Astrocyte (in vitro differentiated cells and primary cell): ENCODE measurements around the gene FBLN1. TPM values are rescaled to one million over a fixed set of nuclear protein-coding genes. Genes with fewer than 3 reads are reported as not detected.
"Not testable (repeated sequence)": the region's sequence is repeated elsewhere in the genome, so short reads cannot be mapped to it uniquely, and the experiment has no call there.

Experiments
- DNase-seq: peaks from one replicate; pipeline ENCODE4 v3.0.0-alpha.2; 2010; ENCODE audit warnings: low read depth
- FAIRE-seq: peaks from 2 replicates; lab custom pipeline; 2011; peaks lifted over from hg19 to GRCh38; lab: Jason Lieb, UNC
- H2AFZ ChIP-seq: 2 replicates; pipeline ENCODE4 v1.6.0; 2012; ENCODE audit warnings: low read depth, low read length, inconsistent platforms
- H3K27ac ChIP-seq: 2 replicates; pipeline ENCODE4 v1.5.1; 2011; ENCODE audit warnings: low read depth, low read length, inconsistent platforms
- H3K27me3 ChIP-seq: 2 replicates; pipeline ENCODE4 v1.6.0; 2011; ENCODE audit warnings: low read length, inconsistent platforms; ENCODE audit not compliant: insufficient read depth
- H3K36me3 ChIP-seq: 2 replicates; pipeline ENCODE4 v1.5.1; 2011; ENCODE audit warnings: low read length, inconsistent platforms; ENCODE audit not compliant: insufficient read depth
- H3K4me1 ChIP-seq: 2 replicates; pipeline ENCODE4 v1.5.1; 2011; ENCODE audit warnings: low read length, inconsistent platforms; ENCODE audit not compliant: insufficient read depth
- H3K4me2 ChIP-seq: 2 replicates; pipeline ENCODE4 v1.6.0; 2012; ENCODE audit warnings: low read length, inconsistent platforms
- H3K4me3 ChIP-seq: 2 replicates; pipeline ENCODE4 v1.5.1; 2011; ENCODE audit warnings: low read depth, mild to moderate bottlenecking, low read length, inconsistent platforms; ENCODE audit not compliant: insufficient read depth
- H3K79me2 ChIP-seq: 2 replicates; pipeline ENCODE4 v1.6.0; 2012; ENCODE audit warnings: mild to moderate bottlenecking, low read length, inconsistent platforms; ENCODE audit not compliant: insufficient read depth
- H3K9ac ChIP-seq: 2 replicates; pipeline ENCODE4 v1.6.0; 2012; ENCODE audit warnings: mild to moderate bottlenecking, low read length, inconsistent platforms
- H3K9me3 ChIP-seq: 2 replicates; pipeline ENCODE4 v1.5.1; 2012; ENCODE audit warnings: low read depth, mild to moderate bottlenecking, low read length, inconsistent platforms; ENCODE audit not compliant: insufficient read depth
- H4K20me1 ChIP-seq: 2 replicates; pipeline ENCODE4 v1.6.0; 2012; ENCODE audit warnings: low read length, inconsistent platforms; ENCODE audit not compliant: insufficient read depth
- H3K27ac Mint-ChIP-seq: one replicate; pipeline ENCODE4 v1.8.0; 2021; ENCODE audit warnings: mild to moderate bottlenecking, mixed read lengths; ENCODE audit not compliant: unreplicated experiment
- H3K27me3 Mint-ChIP-seq: one replicate; pipeline ENCODE4 v1.8.0; 2021; ENCODE audit warnings: low read depth, mixed read lengths; ENCODE audit not compliant: unreplicated experiment
- H3K36me3 Mint-ChIP-seq: one replicate; pipeline ENCODE4 v1.8.0; 2021; ENCODE audit warnings: low read depth, mixed read lengths; ENCODE audit not compliant: unreplicated experiment
- H3K4me1 Mint-ChIP-seq: one replicate; pipeline ENCODE4 v1.8.0; 2021; ENCODE audit warnings: low read depth, mixed read lengths; ENCODE audit not compliant: unreplicated experiment
- H3K4me3 Mint-ChIP-seq: one replicate; pipeline ENCODE4 v1.8.0; 2021; ENCODE audit warnings: mild to moderate bottlenecking, moderate library complexity, mixed read lengths; ENCODE audit not compliant: unreplicated experiment
- H3K9me3 Mint-ChIP-seq: one replicate; pipeline ENCODE4 v1.8.0; 2021; ENCODE audit warnings: mild to moderate bottlenecking, mixed read lengths; ENCODE audit not compliant: unreplicated experiment
- CTCF ChIP-seq: IDR thresholded peaks from 2 replicates; pipeline ENCODE4 v1.5.1; 2011; ENCODE audit warnings: low read depth, mild to moderate bottlenecking, inconsistent platforms, low read length, moderate library complexity; ENCODE audit not compliant: insufficient read depth
- EZH2 ChIP-seq: IDR thresholded peaks from 2 replicates; pipeline ENCODE4 v1.6.1; 2012; ENCODE audit warnings: mild to moderate bottlenecking, low read length, inconsistent platforms; ENCODE audit not compliant: insufficient read depth
- total RNA-seq: library from RNA; stranded (reverse); gene quantifications from 2 replicates; pipeline ENCODE4 v1.2.1, GENCODE V29; 2021

Gene FBLN1
- total RNA-seq, 1 donor from 2014 or later, result 69.2 TPM

GRCh38 chr22:45602824-45603595 lies 100.3 kb downstream of the FBLN1 start:
- Mint-ChIP-seq H3K27me3 (peaks cover 29% of the 10 kb centered on the region), H3K4me1 (peaks cover 4% of the 10 kb centered on the region), H3K4me3 (no peak overlapping the region), H3K9me3 (no peaks in the 10 kb centered on the region), H3K27ac (no peak overlapping the region), H3K36me3 (peaks cover 8% of the 10 kb centered on the region)
- Histone ChIP-seq H3K4me2 (no peak overlapping the region), H3K27ac (no peak overlapping the region), H3K36me3 (peaks cover 2% of the 10 kb centered on the region), H3K4me1 (peaks cover 9% of the 10 kb centered on the region), H2AFZ (no peak overlapping the region), H3K79me2 (no peaks in the 10 kb centered on the region), H3K27me3 (no peaks in the 10 kb centered on the region), H4K20me1 (no peaks in the 10 kb centered on the region), H3K4me3 (no peak overlapping the region), H3K9me3 (no peaks in the 10 kb centered on the region), H3K9ac (no peak overlapping the region)
- FAIRE-seq (no peak), DNase-seq (peak; percentile 45)
- TF ChIP-seq CTCF, result no peak
- TF ChIP-seq EZH2, result no peak

- Mint-ChIP-seq H3K36me3 (peaks cover 8% of the 10 kb centered on the region), H3K27ac (no peak overlapping the region)
- H2AFZ ChIP-seq, result no peak overlapping the region
Observed at GRCh38 chr22:45603619-45604018, 100.9 kb downstream of the FBLN1 start.

GRCh38 chr22:45608045-45608444 lies 105.4 kb downstream of the FBLN1 start:
- not testable (repeated sequence) for FAIRE-seq, DNase-seq

More at GRCh38 chr22:45603619-45604018, 100.9 kb downstream of the FBLN1 start:
- peaks cover 9% of the 10 kb centered on the region for H3K4me1 Mint-ChIP-seq
- DNase-seq (no peak), FAIRE-seq (no peak)
- no peak overlapping the region for H3K4me3 Mint-ChIP-seq
- peaks cover 24% of the 10 kb centered on the region for H3K27me3 Mint-ChIP-seq
- Histone ChIP-seq H3K9ac (no peak overlapping the region), H3K4me2 (no peak overlapping the region), H3K9me3 (no peaks in the 10 kb centered on the region), H3K79me2 (no peaks in the 10 kb centered on the region), H3K4me3 (no peak overlapping the region), H3K27ac (no peak overlapping the region), H4K20me1 (no peaks in the 10 kb centered on the region), H3K36me3 (peaks cover 2% of the 10 kb centered on the region), H3K27me3 (no peaks in the 10 kb centered on the region), H3K4me1 (peaks cover 15% of the 10 kb centered on the region)
- no peaks in the 10 kb centered on the region for H3K9me3 Mint-ChIP-seq
- TF ChIP-seq EZH2 (no peak), CTCF (no peak)

More at GRCh38 chr22:45608045-45608444, 105.4 kb downstream of the FBLN1 start:
- not testable (repeated sequence) for H3K36me3 Mint-ChIP-seq, H3K9me3 ChIP-seq, H3K36me3 ChIP-seq, H2AFZ ChIP-seq, H3K27ac ChIP-seq, H4K20me1 ChIP-seq, H3K9me3 Mint-ChIP-seq, H3K79me2 ChIP-seq, H3K4me3 Mint-ChIP-seq, H3K27me3 Mint-ChIP-seq, H3K9ac ChIP-seq, H3K4me3 ChIP-seq, H3K27ac Mint-ChIP-seq, H3K27me3 ChIP-seq
- peaks cover 24% of the 10 kb centered on the region for H3K4me1 ChIP-seq
- peak overlapping the region; percentile 45 for H3K4me2 ChIP-seq
- H3K4me1 Mint-ChIP-seq, result peaks cover 18% of the 10 kb centered on the region
